Measurements from ENCODE around the gene ERFL. TPM values are rescaled to one million over a fixed set of nuclear protein-coding genes. Genes with fewer than 3 reads are reported as not detected.
"Not testable (repeated sequence)": the region's sequence is repeated elsewhere in the genome, so short reads cannot be mapped to it uniquely, and the experiment has no call there.

Gene ERFL
- total RNA-seq, 4 donors from 2014 or later = not detected

DNA sequence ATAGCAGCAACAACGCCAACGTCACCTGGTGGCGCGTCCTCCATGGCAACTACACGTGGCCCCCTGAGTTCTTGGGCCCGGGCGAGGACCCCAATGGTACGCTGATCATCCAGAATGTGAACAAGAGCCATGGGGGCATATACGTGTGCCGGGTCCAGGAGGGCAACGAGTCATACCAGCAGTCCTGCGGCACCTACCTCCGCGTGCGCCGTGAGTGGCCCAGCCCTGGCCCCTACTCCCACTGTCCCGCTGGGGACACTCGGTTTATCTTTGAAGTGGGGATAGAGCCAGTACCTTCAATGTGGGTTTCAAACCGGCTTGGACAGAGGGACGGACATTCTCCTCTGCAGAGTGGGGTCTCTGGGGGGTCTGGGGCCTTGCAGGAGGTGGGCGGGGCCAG is 49.2 kb downstream of the ERFL start:
- TF ChIP-seq POLR2A (IDR thresholded peaks at IDR 0.05) = no peak
- TF ChIP-seq, protein P1, sequence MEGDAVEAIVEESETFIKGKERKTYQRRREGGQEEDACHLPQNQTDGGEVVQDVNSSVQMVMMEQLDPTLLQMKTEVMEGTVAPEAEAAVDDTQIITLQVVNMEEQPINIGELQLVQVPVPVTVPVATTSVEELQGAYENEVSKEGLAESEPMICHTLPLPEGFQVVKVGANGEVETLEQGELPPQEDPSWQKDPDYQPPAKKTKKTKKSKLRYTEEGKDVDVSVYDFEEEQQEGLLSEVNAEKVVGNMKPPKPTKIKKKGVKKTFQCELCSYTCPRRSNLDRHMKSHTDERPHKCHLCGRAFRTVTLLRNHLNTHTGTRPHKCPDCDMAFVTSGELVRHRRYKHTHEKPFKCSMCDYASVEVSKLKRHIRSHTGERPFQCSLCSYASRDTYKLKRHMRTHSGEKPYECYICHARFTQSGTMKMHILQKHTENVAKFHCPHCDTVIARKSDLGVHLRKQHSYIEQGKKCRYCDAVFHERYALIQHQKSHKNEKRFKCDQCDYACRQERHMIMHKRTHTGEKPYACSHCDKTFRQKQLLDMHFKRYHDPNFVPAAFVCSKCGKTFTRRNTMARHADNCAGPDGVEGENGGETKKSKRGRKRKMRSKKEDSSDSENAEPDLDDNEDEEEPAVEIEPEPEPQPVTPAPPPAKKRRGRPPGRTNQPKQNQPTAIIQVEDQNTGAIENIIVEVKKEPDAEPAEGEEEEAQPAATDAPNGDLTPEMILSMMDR (IDR thresholded peaks at IDR 0.05) = no peak
- no peaks in the 10 kb centered on the region for H3K36me3 ChIP-seq
- peaks cover 4 to 41% (median 5%) of the 10 kb centered on the region in 3 donors for H3K4me1 ChIP-seq
- H3K4me3 ChIP-seq = no peak overlapping the region
- DNase-seq = no peak
- H3K27ac ChIP-seq = no peak overlapping the region
- no peaks in the 10 kb centered on the region for H3K9me3 ChIP-seq
- H3K27me3 ChIP-seq = no peaks in the 10 kb centered on the region
- intact Hi-C loops (cut with DNase I) = loop anchor here (10.0 kb wide), 1 partner anchor 76 kb away; the partner anchor contains the start of gene RABAC1
- WGBS, 2 donors = 69 to 86% methylated on average over 7 to 20 of the region's 21 CpGs

- intact Hi-C loops (cut with DNase I) = loop anchor here (10.0 kb wide), 1 partner anchor 77 kb away; the partner anchor contains the start of gene RABAC1
- Histone ChIP-seq H3K4me1 (peaks cover 4 to 37% (median 7%) of the 10 kb centered on the region in 3 donors), H3K36me3 (no peaks in the 10 kb centered on the region), H3K27me3 (no peaks in the 10 kb centered on the region), H3K9me3 (no peaks in the 10 kb centered on the region), H3K4me3 (peak overlapping the region in 2 of 4 donors; percentile 1 to 10), H3K27ac (peak overlapping the region in 2 of 4 donors; percentile 62 to 67)
- no peak for DNase-seq
- 66 to 81% methylated on average over 13 of the region's 17 CpGs for WGBS, 2 donors
- TF ChIP-seq, protein P1 (IDR thresholded peaks at IDR 0.05) = no peak
- no peak for TF ChIP-seq POLR2A (IDR thresholded peaks at IDR 0.05)
Observed at GRCh38 chr19:41877916-41878905, 50.0 kb downstream of the ERFL start.

DNA sequence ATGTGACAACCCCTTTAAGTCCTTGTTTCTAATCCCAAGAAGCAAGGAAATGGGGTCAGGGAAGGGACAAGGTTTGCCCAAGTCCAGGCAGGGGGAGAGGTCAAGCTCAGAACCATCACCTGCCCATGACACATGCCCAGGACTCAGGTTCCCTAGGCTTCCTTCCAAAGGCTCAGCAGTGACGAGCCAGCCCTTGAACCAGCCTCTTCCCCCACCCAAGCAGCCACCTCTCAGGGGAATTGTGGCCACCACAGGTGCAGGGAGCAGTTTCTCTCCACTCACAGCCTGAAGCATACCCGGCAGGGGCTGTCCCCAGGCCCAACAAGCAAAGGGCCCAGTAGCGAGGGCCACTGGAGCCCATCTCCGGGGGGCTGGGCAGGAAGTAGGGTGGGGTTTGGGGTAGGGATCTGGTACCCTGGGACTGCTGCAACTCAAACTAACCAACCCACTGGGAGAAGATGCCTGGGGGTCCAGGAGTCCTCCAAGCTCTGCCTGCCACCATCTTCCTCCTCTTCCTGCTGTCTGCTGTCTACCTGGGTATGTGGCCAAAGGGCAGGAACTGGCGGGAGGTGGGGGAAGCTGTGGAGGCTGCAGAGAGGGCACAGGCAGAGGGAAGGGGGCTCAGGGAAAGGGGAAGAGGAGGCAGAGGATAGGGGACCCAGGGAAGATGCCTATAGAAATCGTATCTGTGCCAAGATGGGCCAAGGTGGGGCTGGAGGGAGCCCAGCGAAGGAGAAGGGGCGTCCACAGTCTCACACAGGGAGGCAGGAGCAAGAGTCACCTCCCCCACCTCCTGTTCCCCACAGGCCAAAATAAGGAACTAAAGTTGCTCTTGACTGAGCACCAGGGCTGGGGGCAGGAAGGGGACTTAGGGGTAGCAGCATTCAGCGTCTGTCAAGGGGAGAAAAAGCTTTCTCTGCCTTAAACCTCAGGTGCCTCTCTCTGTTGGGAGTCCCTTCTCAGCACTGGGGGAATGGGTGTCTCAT is 51.1 kb downstream of the ERFL start, which contains the start of gene CD79A:
CD79A (plus strand) TSS at position 433 of the 986 bp plus-strand sequence; CDS start at position 459, 26 bp downstream.
- TF ChIP-seq POLR2A (IDR thresholded peaks at IDR 0.05) = no peak
- TF ChIP-seq, protein P1 (IDR thresholded peaks at IDR 0.05) = no peak
- no peaks in the 10 kb centered on the region for H3K27me3 ChIP-seq
- H3K27ac ChIP-seq = peak within 1 kb of the TSS in 2 of 4 donors; percentile 62 to 67
- H3K4me1 ChIP-seq = peaks cover 0 to 38% (median 5%) of the 10 kb centered on the region in 3 donors
- H3K4me3 ChIP-seq = peak within 1 kb of the TSS in 2 of 4 donors; percentile 1 to 10
- H3K36me3 ChIP-seq = peaks cover 0 to 8% (median 0%) of the 10 kb centered on the region in 3 donors
- no peak for DNase-seq
- intact Hi-C loops (cut with DNase I) = loop anchor here (10.0 kb wide), 1 partner anchor 78 kb away; the partner anchor contains the start of gene RABAC1
- WGBS, 2 donors = 43 to 81% methylated on average over 6 to 7 of the region's 9 CpGs
- no peaks in the 10 kb centered on the region for H3K9me3 ChIP-seq

- DNase-seq, H3K4me3 ChIP-seq, H3K9me3 ChIP-seq, H3K27me3 ChIP-seq: not testable (repeated sequence)
- WGBS, 2 donors = 77 to 85% methylated on average over 3 of the region's 3 CpGs
- peak overlapping the region in 2 of 4 donors; percentile 62 to 67 for H3K27ac ChIP-seq
- intact Hi-C loops (cut with DNase I) = loop anchor here (10.0 kb wide), 1 partner anchor 79 kb away; the partner anchor contains the start of gene RABAC1
- peaks cover 0 to 20% (median 4%) of the 10 kb centered on the region in 3 donors for H3K36me3 ChIP-seq
- peaks cover 0 to 40% (median 4%) of the 10 kb centered on the region in 3 donors for H3K4me1 ChIP-seq
Observed at GRCh38 chr19:41875973-41876372, 52.3 kb downstream of the ERFL start.

Measured in esophagus squamous epithelium (tissue), 5 donors.